ENCODE results near the gene RET.

RET gene

GRCh38 chr10:43111101-43111500, 34.2 kb downstream of the RET start:
- no peak for DNase-seq

- no peak for DNase-seq
These were observed 35.2 kb downstream of the RET start for GRCh38 chr10:43111921-43112607.

GRCh38 chr10:43112608-43112961, 35.7 kb downstream of the RET start:
- DNase-seq = no peak

GRCh38 chr10:43113201-43114087, 36.6 kb downstream of the RET start:
- DNase-seq = no peak

- no peak for DNase-seq
These were observed 37.3 kb downstream of the RET start for GRCh38 chr10:43114088-43114742.

- DNase-seq = no peak
These were observed 38.1 kb downstream of the RET start for GRCh38 chr10:43114743-43115611.

- DNase-seq = no peak
These were observed 39.2 kb downstream of the RET start for GRCh38 chr10:43115881-43116595.

- DNase-seq = no peak
These were observed 39.7 kb downstream of the RET start for GRCh38 chr10:43116596-43116995.

- DNase-seq = no peak
These were observed 40.3 kb downstream of the RET start for GRCh38 chr10:43117031-43117776.

- DNase-seq = no peak
These were observed 41.1 kb downstream of the RET start for GRCh38 chr10:43117777-43118583.

GRCh38 chr10:43118631-43119415, 42.0 kb downstream of the RET start:
- DNase-seq = no peak

- DNase-seq = no peak
These were observed 42.7 kb downstream of the RET start for GRCh38 chr10:43119416-43120115.

GRCh38 chr10:43120116-43120928, 43.5 kb downstream of the RET start:
- no peak for DNase-seq

- peak; percentile 57 for DNase-seq
These were observed 44.1 kb downstream of the RET start for GRCh38 chr10:43120929-43121314.

- no peak for DNase-seq
These were observed 44.6 kb downstream of the RET start for GRCh38 chr10:43121444-43121843.

- DNase-seq = no peak
These were observed 45.2 kb downstream of the RET start for GRCh38 chr10:43122096-43122495.

GRCh38 chr10:43122826-43123225, 46.0 kb downstream of the RET start:
- DNase-seq = no peak

All from stimulated activated CD4-positive, alpha-beta T cell treated with anti-CD3 and anti-CD28 coated beads, Interleukin-4, amount 100 ng/mL, for 24 hours (primary cell).